ENCODE data around the gene SLC25A21. TPM values are rescaled to one million over a fixed set of nuclear protein-coding genes. Genes with fewer than 3 reads are reported as not detected.

The SLC25A21 gene
- total and polyA plus RNA-seq, 10 of the 15 experiments (the other 5 are each of a cell fraction or from before 2014, with no cell fraction given): 0.06 to 0.72 (median 0.17) TPM; not detected in 3

- TF ChIP-seq CUX1 (IDR thresholded peaks at IDR 0.05; ENCODE audit: insufficient replicate concordance, low read depth, low read length): no peak
- TF ChIP-seq ZNF217 (IDR thresholded peaks at IDR 0.05): no peak
These were observed 326.9 kb downstream of the SLC25A21 start (continued) for GRCh38 chr14:36845356-36846012.

GRCh38 chr14:36844443-36845195 lies 327.8 kb downstream of the SLC25A21 start:
- WGBS (ENCODE audit: insufficient coverage, insufficient replicate concordance, low lambda C conversion rate, missing lambda C conversion rate): 37% methylated on average over 6 of the region's 6 CpGs
- Histone ChIP-seq H3K36me3 (ENCODE audit: control insufficient read depth in 2 of 2, insufficient read depth in 2 of 2, low read length in 1 of 2) (no peaks in the 10 kb centered on the region), H3K4me1 (ENCODE audit: control insufficient read depth, insufficient read depth, low read length) (no peaks in the 10 kb centered on the region), H3K4me2 (ENCODE audit: control insufficient read depth, insufficient read depth) (no peak overlapping the region), H3K4me3 (no peak overlapping the region), H2AFZ (ENCODE audit: control insufficient read depth, low read depth, low read length) (no peak overlapping the region), H3K27me3 (replicated peaks in 1 of 2; ENCODE audit: control insufficient read depth in 2 of 2, insufficient read depth in 2 of 2, low read length in 1 of 2) (no peaks in the 10 kb centered on the region), H3K9ac (ENCODE audit: control insufficient read depth, insufficient read depth, low read length) (no peak overlapping the region), H3K79me2 (ENCODE audit: control insufficient read depth, insufficient read depth, low read length) (no peaks in the 10 kb centered on the region), H3K27ac (ENCODE audit: control insufficient read depth, insufficient read depth) (no peak overlapping the region), H3K9me3 (replicated peaks; ENCODE audit: control insufficient read depth, insufficient read depth, low read length) (no peaks in the 10 kb centered on the region), H4K20me1 (ENCODE audit: control insufficient read depth, insufficient read depth) (no peaks in the 10 kb centered on the region)
- in situ Hi-C loops (cut with MboI): no loop called here
- intact Hi-C loops (cut with micrococcal nuclease; ENCODE audit: unreplicated experiment): no loop called here
- no peak for DNase-seq (ENCODE audit: low read depth, low spot score)
- ATAC-seq: no peak
- ChIA-PET POLR2A (no interaction called here), SMC1A (ENCODE audit: uncharacterized antibody, unreplicated experiment) (no interaction called here), RAD21 (ENCODE audit: unreplicated experiment) (no interaction called here), CTCF (interaction anchor here (1.6 kb wide), 1 partner anchor 97 kb away, joined by 6 read pairs; no protein-coding TSS in a partner anchor)
- no peak for FAIRE-seq
- BruUV-seq (replicated peaks): no TSS peak
- TF ChIP-seq ZNF384 (IDR thresholded peaks at IDR 0.05; ENCODE audit: borderline replicate concordance, low read depth, low read length): no peak
- no peak for TF ChIP-seq NFYA (IDR thresholded peaks at IDR 0.05; ENCODE audit: borderline replicate concordance, low read depth, low read length)
- TF ChIP-seq FOXK2 (IDR thresholded peaks at IDR 0.05): no peak
- no peak for TF ChIP-seq KAT2A (conservative IDR thresholded peaks at IDR 0.05; ENCODE audit: control insufficient read depth, low read depth, low read length)
- no peak for TF ChIP-seq ATF3 (IDR thresholded peaks at IDR 0.05; ENCODE audit: borderline replicate concordance, extremely low read depth, low read depth, low read length)
- no peak for TF ChIP-seq SKIL (IDR thresholded peaks at IDR 0.05; ENCODE audit: low read depth, poor library complexity, severe bottlenecking)

Data from GM12878 (cell line).